ENCODE data around the gene SPTLC2. TPM values are rescaled to one million over a fixed set of nuclear protein-coding genes. Genes with fewer than 3 reads are reported as not detected.

Gene SPTLC2
- total and polyA plus RNA-seq, 2 of the 8 experiments (the other 6 are each of a cell fraction or from before 2014, with no cell fraction given) = 8.9 to 35.1 TPM

DNA sequence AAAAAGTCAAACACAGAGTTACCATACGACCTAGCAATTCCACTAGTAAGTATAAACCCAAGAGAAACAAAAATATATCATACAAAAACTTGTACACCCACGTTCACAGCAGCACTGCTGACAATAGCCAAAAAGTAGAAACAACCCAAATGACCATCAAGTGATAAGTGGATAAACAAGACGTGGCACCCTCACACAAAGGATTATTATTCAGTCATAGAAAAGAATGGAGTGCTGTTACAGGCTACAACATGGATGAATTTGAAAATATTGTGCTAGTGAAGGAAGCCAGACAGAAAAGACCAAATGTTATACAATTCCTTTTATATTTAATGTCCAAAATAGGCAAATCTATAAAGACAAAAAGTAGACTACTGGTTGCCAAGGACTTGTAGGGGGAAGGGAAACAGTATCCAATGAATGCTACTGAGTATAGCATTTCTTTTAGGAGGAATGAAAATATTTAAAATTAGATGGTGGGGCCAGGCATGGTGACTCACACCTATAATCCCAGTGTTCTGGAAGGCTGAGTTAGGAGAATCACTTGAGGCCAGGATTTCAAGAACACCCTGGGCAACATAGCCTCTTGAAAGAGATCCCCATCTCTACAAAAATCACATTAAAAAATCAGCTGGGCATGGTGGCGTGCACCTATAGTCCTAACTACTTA lies 41.9 kb downstream of the SPTLC2 start:
- Histone ChIP-seq H4K91ac (replicated peaks; ENCODE audit: insufficient read length, low read length) (no peak overlapping the region), H3K36me3 (ENCODE audit: control insufficient read depth in 2 of 4, insufficient read depth in 4 of 4, low read length in 3 of 4) (peaks cover 0 to 13% (median 0%) of the 10 kb centered on the region in 4 experiments; a peak in 2 of 8 replicates), H3K4me2 (ENCODE audit: insufficient read depth in 1 of 2, low read depth in 2 of 2, low read length in 2 of 2) (no peak overlapping the region), H3K9me3 (ENCODE audit: insufficient read depth in 2 of 2, low read depth in 1 of 2, low read length in 1 of 2) (no peaks in the 10 kb centered on the region), H3K4ac (replicated peaks; ENCODE audit: insufficient read length, low read depth, low read length) (no peak overlapping the region), H3K23ac (ENCODE audit: insufficient read length) (no peak overlapping the region), H3K9ac (replicated peaks in 1 of 4; ENCODE audit: extremely low read depth in 1 of 4, low read depth in 3 of 4, low read length in 3 of 4) (no peak overlapping the region), H4K5ac (ENCODE audit: insufficient read length, low read depth, low read length) (no peak overlapping the region), H3K4me3 (ENCODE audit: extremely low read depth in 1 of 4, insufficient read depth in 2 of 4, low read depth in 3 of 4, low read length in 4 of 4) (no peak overlapping the region), H2BK15ac (ENCODE audit: low read length) (no peak overlapping the region), H2BK12ac (ENCODE audit: low read depth, low read length) (no peak overlapping the region), H3K18ac (ENCODE audit: extremely low read depth, low read length) (no peak overlapping the region), H2BK120ac (replicated peaks; ENCODE audit: low read depth, low read length) (no peak overlapping the region), H3K79me2 (ENCODE audit: control insufficient read depth in 1 of 2, insufficient read depth in 2 of 2, low read length in 2 of 2) (0 out of 4 replicates have a peak, but pooled peaks cover 0 to 2% of the 10 kb centered on the region in 2 experiments), H4K20me1 (replicated peaks in 1 of 2; ENCODE audit: control insufficient read depth in 1 of 2, insufficient read depth in 2 of 2, low read length in 2 of 2) (peaks cover 0 to 3% of the 10 kb centered on the region in 2 experiments), H3K14ac (ENCODE audit: insufficient read length) (no peak overlapping the region), H2AFZ (ENCODE audit: low read length) (no peak overlapping the region), H3K27me3 (replicated peaks in 1 of 4; ENCODE audit: control insufficient read depth in 3 of 4, extremely low read depth in 1 of 4, insufficient read depth in 3 of 4, low read length in 3 of 4) (no peaks in the 10 kb centered on the region), H3K79me1 (ENCODE audit: low read depth, low read length) (no peaks in the 10 kb centered on the region; the same call in 1 of the 2 replicates), H2BK20ac (ENCODE audit: low read length) (no peak overlapping the region), H2AK5ac (ENCODE audit: low read depth, low read length) (no peak overlapping the region), H3K27ac (ENCODE audit: low read depth, low read length) (no peak overlapping the region), H3K4me1 (replicated peaks in 1 of 4; ENCODE audit: control insufficient read depth in 3 of 4, insufficient read depth in 4 of 4, low read length in 3 of 4) (no peaks in the 10 kb centered on the region), H3K56ac (replicated peaks; ENCODE audit: insufficient read length, low read depth, low read length) (no peak overlapping the region), H2BK5ac (ENCODE audit: low read depth, low read length) (no peak overlapping the region), H3K23me2 (ENCODE audit: low read depth, low read length) (no peaks in the 10 kb centered on the region), H4K8ac (ENCODE audit: extremely low read depth, insufficient read depth, low read length) (no peak overlapping the region)
- DNase-seq (ENCODE audit: low read depth in 1 of 2, low spot score in 2 of 2) (no peak), FAIRE-seq (no peak)
- ChIA-PET POLR2A (ENCODE audit: partially characterized antibody) (no interaction called here), CTCF (ENCODE audit: partially characterized antibody) (no interaction called here)
- 66% methylated on average over 4 of the region's 4 CpGs; no CpG with 5 or more reads in 1 of the 2 experiments for WGBS, 2 experiments (ENCODE audit: extremely low coverage in 1 of 2, insufficient coverage in 1 of 2, insufficient read length in 1 of 2, insufficient replicate concordance in 2 of 2, low coverage in 1 of 2, low lambda C conversion rate in 2 of 2, missing lambda C conversion rate in 1 of 2)
- TF ChIP-seq ASH2L (IDR thresholded peaks at IDR 0.05; ENCODE audit: low read length) (no peak), KDM4A (IDR thresholded peaks at IDR 0.05; ENCODE audit: low read depth, low read length, severe bottlenecking) (no peak), TBP (IDR thresholded peaks at IDR 0.05; ENCODE audit: low read depth, low read length) (no peak), HDAC2 (IDR thresholded peaks at IDR 0.05; ENCODE audit: borderline replicate concordance in 1 of 2, low read depth in 2 of 2, low read length in 2 of 2) (no peak), GTF2F1 (IDR thresholded peaks at IDR 0.05; ENCODE audit: borderline replicate concordance, low read depth, low read length) (no peak), SRF (IDR thresholded peaks at IDR 0.05; ENCODE audit: low read depth, low read length) (no peak)
- TF ChIP-seq, protein P1, sequence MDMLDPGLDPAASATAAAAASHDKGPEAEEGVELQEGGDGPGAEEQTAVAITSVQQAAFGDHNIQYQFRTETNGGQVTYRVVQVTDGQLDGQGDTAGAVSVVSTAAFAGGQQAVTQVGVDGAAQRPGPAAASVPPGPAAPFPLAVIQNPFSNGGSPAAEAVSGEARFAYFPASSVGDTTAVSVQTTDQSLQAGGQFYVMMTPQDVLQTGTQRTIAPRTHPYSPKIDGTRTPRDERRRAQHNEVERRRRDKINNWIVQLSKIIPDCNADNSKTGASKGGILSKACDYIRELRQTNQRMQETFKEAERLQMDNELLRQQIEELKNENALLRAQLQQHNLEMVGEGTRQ (IDR thresholded peaks at IDR 0.05; ENCODE audit: low read length) = no peak
- TF ChIP-seq, protein P2, sequence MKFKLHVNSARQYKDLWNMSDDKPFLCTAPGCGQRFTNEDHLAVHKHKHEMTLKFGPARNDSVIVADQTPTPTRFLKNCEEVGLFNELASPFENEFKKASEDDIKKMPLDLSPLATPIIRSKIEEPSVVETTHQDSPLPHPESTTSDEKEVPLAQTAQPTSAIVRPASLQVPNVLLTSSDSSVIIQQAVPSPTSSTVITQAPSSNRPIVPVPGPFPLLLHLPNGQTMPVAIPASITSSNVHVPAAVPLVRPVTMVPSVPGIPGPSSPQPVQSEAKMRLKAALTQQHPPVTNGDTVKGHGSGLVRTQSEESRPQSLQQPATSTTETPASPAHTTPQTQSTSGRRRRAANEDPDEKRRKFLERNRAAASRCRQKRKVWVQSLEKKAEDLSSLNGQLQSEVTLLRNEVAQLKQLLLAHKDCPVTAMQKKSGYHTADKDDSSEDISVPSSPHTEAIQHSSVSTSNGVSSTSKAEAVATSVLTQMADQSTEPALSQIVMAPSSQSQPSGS (IDR thresholded peaks at IDR 0.05; ENCODE audit: low read length) = no peak
- TF ChIP-seq, protein P3, sequence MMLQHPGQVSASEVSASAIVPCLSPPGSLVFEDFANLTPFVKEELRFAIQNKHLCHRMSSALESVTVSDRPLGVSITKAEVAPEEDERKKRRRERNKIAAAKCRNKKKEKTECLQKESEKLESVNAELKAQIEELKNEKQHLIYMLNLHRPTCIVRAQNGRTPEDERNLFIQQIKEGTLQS (IDR thresholded peaks at IDR 0.05; ENCODE audit: insufficient read depth, low read depth, low read length) = no peak
